T-helper 1 cell treated with Interleukin-12 subunit alpha and Interleukin-12 subunit beta and Interleukin-4 antibody, amounts not matched to agents 30 ng/mL and 1 ng/mL, for 36 hours (primary cell): ENCODE data around the gene IKZF5. TPM values are rescaled to one million over a fixed set of nuclear protein-coding genes. Genes with fewer than 3 reads are reported as not detected.

ENCODE experiments used
- intact Hi-C: fragments of 100-400 bp; cut with micrococcal nuclease; formaldehyde crosslinking; loops from one replicate; pipeline ENCODE4 v1.15.1; 2024
- total RNA-seq: library from RNA; stranded (reverse); gene quantifications from 2 replicates; pipeline ENCODE4 v1.2.3, GENCODE V29; 2022

Gene IKZF5
- total RNA-seq, 1 donor from 2014 or later, result 19.8 TPM

DNA sequence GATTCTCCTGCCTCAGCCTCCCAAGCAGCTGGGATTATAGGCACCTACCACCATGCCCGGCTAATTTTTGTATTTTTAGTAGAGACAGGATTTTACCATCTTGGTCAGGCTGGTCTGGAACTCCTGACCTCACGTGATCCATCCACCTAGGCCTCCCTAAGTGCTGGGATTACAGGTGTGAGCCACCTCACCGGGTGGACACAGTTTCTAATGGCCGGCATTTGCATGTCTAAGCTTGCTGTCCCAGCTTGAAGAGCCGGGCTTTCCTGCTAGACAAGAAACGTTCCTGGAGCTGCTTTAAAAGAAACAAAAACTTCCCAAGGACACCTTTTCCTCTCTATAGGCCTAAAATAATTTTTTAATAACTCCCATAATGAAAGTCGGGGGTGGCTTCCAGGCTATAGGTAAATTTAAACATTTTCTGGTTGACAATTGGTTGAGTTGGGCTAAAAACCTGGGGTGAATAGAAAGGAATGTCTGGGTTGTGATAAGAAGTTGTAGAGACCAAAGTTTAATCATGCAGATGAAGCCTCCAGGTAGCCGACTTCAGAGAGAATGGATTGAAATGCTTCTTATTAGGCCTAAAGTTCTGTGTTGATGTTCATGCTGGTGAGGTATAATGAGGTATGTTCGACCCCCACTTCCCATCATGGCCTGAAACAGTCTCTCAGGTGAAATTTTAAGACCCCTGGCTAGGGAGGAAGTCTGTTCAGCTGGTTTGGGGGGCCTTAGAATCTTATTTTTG, 9.0 kb upstream of the IKZF5 start:
- intact Hi-C loops, result no loop called here

DNA sequence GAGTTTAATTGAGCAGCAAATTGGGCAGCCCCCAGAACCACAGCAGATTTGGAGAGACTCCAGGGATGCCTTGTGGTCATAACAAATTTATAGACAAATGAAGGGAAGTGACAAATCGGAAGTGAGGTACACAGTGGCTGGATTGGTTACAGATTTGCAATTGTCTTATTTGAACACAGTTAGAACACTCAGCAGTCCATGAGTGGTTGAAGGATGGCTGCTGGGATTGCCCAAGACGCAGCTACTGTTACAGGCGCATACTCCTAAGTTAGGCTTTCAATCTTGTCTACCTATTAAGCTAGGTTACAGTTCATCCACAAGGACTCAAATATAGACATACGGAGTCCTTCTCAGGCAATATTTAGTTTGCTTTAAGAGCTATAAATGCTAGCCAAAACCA, 7.6 kb upstream of the IKZF5 start:
- intact Hi-C loops, result no loop called here

DNA sequence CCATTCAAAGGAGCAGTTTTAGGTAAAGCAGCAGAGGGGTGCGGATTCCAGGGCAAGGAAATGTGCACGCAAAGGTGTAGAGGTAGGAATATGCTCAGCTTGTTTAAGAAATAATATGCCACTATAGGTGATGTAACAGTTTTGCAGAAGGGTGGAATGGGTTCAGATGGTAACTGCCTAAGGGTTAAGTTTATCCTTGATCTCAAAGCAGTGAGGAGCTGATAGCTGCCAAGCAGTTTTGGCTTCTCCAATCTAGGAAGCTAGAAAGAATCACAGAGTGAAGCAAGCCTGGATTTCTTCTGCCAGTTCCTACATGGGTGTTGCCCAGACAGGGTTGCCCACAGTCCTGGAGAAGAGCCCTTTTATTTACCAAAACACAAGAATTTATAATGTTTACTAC, 6.2 kb upstream of the IKZF5 start:
- intact Hi-C loops, result no loop called here

DNA sequence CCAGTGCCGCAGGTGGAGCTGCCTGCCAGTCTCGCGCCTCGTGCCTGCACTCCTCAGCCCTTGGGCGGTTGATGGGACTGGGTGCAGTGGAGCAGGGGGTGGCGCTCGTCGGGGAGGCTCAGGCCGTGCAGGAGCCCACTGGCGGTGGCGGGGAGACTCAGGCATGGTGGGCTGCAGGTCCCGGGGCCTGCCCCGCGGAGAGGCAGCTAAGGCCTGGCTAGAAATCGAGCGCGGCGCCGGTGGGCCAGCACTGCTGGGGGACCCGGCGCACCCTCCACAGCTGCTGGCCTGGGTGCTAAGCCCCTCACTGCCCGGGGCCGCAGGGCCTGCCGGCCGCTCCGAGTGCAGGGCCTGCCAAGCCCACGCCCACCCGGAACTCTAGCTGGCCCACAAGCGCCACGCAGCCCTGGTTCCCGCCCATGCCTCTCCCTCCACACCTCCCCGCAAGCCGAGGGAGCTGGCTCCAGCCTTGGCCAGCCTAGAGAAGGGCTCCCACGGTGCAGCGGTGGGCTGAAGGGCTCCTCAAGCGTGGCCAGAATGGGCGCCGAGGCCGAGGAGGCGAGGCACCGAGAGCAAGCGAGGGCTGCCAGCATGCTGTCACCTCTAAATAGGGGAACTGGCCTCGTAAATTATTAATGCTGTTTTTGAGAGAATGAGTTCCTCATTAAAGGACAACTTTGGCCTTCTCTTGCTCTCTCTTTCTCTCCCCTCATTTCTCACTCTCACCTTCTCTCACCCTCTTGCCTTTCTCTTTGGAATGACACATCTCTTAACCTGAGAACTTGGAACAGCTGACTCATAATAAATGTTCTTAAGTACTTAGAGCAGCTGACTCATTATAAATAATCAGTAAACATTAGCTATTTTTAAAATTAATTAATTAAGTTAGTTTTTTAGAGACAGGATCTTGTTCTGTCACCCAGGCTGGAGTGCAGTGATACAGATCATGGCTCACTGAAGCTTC, 5.1 kb upstream of the IKZF5 start:
- intact Hi-C loops, result no loop called here

DNA sequence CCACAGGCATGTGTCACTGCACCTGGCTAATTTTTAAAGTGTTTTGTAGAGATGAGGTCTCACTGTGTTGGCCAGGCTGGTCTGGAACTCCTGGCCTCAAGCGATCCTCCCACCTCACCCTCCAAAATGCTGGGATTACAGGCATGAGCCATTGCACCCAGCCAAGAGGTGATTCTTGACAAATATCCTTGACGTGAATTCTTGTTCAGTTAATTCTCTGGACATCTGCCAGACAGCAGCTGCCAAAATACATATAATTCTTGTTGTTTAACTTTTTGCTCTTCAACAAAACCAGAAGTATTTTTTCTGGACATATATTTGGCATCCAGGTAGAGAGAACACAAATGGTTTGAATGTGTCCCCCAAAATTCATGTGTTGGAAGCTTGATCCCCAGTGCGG, 3.4 kb upstream of the IKZF5 start:
- intact Hi-C loops, result no loop called here

DNA sequence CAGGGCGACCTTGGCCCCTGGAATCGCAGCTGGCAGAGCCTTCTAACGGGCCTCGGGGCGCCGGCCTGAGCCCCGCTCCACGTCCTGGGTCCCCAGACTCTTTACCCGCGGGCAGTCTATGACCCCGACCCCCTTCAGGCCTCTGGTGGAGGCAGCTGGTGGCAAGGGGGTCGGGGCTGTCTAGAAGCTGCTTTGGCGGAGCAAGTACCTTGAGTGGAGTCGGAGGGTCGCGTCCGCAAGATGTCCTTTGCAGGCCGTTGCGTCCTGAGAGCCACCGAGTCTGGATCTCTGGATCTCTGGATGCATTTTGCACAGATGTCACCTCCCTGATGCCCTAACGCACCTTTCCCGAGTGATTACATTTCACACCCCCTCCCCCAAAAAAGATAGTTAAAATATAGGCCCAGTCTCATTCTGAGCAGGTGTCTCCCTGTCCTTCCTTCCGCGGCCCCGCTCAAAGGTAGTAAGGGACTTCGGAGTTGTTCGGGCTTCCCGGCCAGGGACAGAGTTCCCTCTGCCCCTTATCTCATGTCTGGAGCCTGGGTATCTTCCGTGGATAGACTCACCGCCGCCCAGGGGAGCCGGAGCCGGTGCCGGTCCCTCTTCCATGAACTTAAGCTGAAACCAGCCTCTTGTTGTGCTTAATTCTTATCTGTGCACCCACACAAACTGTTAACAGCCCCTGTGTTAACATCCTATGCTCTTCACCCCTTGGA, 668 bp upstream of the IKZF5 start:
- intact Hi-C loops, result loop anchor here (2.0 kb wide), 4 partner anchors 34 to 1908 kb away; partner anchors contain the start of gene ATE1

DNA sequence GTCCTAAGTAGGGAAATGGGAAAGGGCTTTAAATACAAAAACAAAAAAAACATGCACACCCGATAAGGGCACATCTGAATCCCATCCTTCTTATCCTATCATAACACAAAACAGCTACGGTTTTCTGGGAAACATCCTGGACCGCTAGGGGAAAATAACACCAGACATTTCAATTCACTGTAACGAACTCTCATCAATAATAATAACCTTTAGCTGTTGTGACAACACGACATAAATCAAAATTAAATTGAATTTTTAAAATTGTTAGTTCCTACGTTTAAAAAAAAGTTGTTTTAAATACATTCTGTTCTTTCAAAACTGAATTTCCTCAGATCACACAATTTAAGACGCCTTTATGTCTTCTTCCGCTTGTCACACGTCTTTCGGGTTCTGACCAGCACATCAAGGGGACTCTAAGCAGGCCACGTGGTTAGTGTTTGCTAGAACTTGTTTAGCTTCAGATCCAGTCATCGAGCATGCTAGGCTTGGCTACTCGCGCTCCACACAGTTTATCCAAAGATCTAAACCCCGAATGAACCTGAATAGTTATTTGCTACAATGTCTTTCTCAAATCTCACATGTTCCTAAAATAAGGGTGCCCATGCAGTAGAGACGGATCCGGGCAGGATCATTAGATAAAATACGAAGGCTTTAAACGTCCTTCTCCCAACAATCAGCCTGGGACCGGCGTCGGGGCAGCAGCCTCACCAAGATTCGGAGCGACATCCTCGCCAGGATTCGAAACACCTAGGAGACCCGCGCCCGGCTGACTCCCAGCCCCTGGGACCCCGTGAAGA, 839 bp downstream of the IKZF5 start:
- intact Hi-C loops, result loop anchor here (1.0 to 2.0 kb wide), 13 partner anchors 27 to 1909 kb away; partner anchors contain the start of genes ATE1, BUB3, C10orf88 and FAM24B

DNA sequence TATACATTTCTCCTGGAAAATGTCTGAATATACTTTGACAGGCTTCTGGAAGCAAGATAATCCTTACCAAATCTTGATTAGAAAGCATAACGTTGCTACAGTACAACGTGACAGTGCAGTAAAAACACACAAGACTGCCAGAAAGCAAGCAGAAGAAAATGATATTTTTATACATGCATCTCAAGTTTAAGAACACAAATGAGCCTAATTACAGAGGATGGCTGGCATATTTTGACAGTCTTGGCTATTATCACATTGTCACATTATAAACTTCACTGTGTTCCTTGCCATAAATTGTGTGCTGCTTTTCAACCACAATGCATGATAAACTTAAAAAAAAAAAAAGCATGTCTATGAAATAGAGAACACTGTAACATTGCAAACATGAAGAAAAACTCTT, 4.3 kb downstream of the IKZF5 start:
- intact Hi-C loops, result no loop called here

DNA sequence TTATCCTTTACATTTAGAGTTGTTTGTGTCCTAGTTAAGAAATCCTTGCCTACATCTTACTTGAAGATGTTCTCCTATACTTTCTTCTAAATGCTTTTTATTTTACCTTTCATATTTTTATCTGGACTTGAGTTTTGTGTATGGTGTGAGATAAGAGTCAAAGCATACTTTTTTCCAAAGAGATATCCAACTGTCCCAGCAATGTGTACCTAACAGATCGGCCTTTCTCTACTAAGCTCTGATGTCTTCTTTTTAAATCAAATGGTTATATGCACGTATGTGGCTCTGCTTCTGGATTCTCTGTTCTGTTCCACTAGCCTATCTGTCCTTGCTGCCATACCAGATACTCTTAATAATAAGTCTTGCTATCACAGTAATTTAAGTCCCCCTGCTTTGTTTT, 7.2 kb downstream of the IKZF5 start:
- intact Hi-C loops, result no loop called here

DNA sequence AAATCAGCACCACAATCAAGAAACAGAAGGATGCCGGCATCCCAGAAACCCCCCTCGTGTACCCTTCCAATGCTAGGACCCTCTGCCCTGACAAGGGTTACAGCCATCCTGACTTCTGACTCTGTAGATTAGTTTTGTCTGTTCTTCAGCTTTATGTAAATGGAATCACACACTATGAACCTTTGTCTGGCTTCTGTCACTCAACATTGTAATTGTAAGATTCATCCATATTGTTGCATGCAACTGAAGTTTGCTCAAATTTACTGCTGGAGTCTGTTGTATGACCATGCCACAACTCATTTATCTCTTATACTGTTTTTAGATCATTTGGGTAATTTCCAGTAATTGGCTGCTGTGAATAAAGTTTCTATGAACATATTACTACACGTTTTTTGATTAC, 8.4 kb downstream of the IKZF5 start:
- intact Hi-C loops, result no loop called here

DNA sequence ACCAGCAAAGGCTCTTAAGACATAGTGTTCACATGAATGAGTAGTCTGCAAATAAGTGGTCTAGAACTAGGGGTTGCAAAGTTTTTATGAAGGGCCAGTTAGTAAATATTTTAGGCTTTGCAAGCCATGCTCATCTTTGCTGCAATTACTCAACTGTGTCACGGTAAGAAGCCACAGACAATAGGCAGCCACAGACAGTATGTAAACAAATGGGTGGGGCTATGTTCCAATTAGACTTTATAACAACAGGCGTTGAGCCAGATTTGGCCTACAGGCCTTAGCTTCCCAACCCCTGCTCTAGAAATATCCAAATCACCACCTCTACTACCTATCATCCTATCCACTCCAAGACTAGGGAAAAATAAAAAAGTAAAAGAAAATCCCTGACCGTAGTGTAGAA, 9.2 kb downstream of the IKZF5 start:
- intact Hi-C loops, result no loop called here

DNA sequence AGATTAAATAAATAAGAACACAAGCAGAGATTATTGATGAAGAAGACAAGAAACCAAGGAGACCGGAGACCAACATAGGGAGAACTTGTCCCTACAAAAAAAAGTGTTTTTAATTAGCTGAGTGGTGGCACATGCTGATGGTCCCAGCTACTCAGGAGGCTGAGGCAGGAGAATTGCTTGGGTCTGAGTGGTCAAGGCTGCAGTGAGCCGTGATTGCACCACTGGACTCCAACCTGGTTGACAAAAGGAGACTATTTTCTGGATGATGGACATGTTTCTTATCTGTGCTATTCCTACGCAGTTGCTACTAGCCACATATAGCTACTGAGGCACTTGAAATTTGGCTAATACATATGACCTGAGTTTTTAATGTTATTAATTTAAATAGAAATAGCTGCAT, 9.7 kb downstream of the IKZF5 start:
- intact Hi-C loops, result no loop called here

DNA sequence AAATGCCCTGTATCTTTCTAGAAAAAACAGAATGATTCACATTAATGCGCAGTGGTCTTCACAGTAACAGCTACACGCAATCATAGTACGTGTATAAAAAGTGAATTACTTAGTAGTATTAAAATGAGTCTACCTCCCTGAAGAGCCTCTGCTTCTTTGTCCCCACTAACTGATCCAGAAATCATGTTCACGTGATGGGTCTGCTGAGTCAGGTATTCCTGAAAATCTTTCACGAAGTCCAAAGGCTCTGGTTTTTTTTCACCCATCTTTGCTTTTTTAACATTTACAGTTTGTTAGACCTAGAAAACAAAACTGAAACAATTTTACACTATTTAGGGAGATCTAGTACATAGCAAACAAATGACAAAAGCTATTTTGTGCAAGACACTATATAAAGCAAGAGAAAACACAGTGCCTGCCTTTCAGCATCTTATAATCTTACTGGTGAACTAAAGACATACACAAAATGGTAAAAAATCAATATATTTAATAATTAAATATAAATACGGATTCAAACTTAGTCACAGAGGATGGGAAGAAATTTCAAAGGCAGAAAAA, 10.2 kb downstream of the IKZF5 start:
- intact Hi-C loops, result no loop called here

DNA sequence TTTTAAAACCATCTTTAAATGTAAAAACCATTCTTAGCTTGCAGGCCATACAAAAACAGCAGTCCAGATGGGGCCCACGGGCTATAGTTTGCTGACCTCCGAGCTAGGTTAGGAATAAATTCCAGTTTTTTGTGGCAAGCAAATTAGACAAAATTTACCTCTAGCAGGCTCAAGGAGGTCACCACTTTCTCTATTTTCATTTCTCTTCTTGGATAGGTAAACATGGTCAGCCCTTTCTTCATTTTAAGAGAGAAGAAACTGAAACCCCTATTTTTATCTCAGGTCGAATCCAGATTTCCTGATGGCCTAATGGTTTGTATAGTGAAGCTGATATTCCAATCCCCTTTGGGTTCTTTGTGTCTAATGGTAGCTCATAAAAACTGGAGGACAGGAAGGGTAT, 10.7 kb downstream of the IKZF5 start:
- intact Hi-C loops, result no loop called here

DNA sequence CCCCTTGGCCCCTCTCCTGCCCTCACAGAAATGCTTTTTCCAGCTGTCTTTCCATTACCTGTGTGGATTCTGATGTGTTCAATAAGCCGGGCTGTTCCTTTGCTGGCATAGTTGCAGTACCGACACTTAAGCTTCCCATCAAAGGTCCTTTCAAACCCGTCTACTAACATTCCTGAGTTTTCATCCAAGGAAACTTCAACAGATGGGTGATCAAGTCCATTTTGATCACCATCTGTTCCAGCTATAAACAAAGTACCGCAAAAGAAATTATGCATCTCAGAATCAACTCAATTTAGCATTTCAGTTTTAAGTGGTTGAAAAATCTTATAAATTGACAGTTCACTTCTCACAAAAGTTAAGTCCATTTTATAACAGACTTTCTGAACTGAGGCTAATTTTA, 12.7 kb downstream of the IKZF5 start:
- intact Hi-C loops, result no loop called here

DNA sequence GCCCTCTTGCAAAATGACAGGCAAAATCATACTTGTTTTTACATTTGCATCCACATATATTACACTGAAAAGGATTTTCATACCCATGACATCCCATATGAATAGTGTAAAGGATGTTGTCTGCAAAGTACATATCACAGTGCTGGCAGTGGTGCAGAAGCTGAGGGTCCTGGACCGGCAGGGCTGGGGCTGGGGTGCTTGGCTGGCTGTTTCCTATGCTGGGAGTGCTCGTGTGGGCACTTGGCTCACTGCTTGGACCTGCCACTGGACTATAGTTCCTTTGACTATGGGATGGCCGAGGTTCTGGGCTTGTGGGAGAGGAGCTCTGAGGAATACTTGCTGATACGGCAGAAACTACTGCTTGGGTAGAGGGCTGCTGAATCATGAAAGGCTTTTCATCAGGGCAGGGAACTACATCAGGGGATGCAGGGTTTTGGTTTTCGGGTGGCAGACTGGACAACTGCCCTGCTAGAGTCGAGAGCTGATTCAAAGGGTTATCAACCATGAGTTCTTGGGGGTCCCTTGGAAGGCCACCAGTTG, 14.7 kb downstream of the IKZF5 start:
- intact Hi-C loops, result no loop called here

DNA sequence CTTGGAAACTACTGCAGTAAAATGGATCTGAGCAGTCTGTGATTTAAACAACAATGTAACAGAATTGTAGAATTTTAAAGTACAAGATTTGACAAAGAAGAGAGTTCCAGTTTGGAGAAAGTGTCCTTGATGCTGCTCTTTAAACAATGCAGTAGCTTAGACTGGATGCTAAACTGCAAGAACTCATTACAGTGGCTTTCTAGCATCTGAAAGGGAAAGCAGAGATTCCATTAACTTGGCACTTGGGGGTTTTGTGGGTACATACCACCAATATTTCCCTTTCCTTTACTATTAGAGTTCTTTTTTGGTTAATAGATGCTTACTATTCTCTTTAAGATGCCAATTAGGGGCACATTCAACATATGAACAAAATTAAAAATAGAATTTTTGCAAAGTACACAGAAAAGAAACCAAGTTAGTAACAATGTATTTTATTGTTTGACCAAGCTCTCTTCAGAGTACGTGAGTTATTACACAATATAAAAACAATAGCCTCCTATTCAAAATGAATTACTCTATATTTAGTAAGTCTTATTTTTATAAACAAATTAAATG, 16.5 kb downstream of the IKZF5 start:
- intact Hi-C loops, result no loop called here

DNA sequence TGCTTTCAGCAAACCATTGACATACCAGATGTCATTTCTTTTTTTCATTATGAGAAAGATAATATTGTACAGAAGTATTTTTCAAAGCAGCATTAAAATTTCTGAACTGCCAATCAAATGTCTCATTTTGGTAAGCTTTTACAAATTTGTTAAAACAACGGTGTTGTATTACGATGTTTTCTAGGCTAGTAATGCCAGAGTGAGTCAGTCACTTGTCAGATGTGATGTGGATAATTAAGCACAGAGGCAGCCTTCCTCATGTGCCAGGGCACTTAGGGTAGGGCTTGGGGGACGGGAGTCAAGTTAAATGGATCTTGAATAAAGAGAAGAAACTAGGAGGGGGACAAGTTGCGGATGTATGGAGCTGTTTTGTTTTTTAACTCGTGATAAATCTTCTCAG, 18.3 kb downstream of the IKZF5 start:
- intact Hi-C loops, result no loop called here

DNA sequence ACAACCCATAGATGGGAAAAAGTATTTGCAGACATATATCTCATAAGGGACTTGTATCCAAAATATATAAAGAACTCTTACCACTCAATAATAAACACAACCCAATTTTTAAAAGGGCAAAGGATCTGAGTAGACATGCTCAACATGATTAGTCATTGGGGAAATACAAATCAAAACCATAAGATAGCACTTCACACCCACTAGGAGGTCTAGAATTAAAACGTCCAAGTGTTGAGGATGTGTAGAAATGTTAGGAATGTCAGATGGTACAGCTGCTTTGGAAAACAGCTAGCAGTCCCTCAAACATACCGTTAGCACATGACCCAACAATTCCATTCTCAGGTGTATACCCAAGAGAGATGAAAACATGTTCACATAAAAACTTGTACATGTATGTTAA, 20.1 kb downstream of the IKZF5 start:
- intact Hi-C loops, result no loop called here

DNA sequence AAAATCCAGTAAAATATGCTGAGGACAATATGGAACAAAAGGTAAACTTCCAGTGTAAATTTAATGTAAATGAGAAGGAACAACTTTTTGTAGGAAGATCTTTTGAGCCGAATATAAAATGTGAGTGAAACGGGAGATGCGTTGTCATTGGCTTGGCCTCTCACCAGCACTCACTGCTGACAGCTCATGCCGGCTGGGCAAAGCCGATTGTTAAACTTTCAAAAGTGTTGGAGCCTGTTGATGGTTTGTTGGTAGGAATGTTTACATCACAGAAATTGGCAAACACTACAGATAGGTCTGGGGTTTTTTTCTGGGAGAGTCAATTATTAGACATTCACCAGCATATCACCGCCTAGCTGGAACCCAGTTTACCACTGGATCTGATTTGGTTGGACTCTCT, 22.3 kb downstream of the IKZF5 start:
- intact Hi-C loops, result no loop called here
